ENCODE results near the gene USP7. TPM values are rescaled to one million over a fixed set of nuclear protein-coding genes. Genes with fewer than 3 reads are reported as not detected.

Gene USP7
- total RNA-seq, 1 experiment from 2014 or later = 148 TPM

DNA sequence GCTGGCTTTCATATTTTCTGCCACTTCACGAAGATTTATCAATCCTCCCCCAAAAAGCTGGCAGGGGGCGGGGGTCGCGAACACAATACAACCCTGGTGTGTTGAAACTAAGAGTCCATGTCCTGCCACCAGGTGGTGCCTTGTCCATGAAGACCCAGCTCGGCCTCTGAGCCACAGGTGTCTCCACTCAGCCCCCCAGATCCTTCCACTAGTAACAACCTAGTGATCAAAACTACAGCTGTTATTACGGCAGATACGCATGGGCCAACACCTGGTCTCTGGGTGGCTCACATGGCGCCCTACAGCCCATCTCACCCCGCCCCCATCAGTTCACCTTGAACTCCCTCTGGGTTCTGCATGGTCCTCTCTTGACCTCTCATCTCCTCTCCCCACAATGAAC, 27.7 kb downstream of the USP7 start:
- no peaks in the 10 kb centered on the region for H3K27me3 Mint-ChIP-seq (ENCODE audit: insufficient read depth, unreplicated experiment)
- H3K9me3 Mint-ChIP-seq (ENCODE audit: unreplicated experiment) = no peaks in the 10 kb centered on the region
- no peak overlapping the region for H3K4me3 ChIP-seq (ENCODE audit: low read depth, low read length)
- ChIA-PET CTCF (interaction anchor here (0.6 to 3.6 kb wide), 21 partner anchors 10 to 320 kb away, joined by 3 to 76 read pairs (median 4); partner anchors contain the start of gene CARHSP1), POLR2A (interaction anchor here (1.0 kb wide), 1 partner anchor 155 kb away, joined by 6 read pairs; the partner anchor contains the start of gene HAPSTR1)
- TF ChIP-seq, protein P1, sequence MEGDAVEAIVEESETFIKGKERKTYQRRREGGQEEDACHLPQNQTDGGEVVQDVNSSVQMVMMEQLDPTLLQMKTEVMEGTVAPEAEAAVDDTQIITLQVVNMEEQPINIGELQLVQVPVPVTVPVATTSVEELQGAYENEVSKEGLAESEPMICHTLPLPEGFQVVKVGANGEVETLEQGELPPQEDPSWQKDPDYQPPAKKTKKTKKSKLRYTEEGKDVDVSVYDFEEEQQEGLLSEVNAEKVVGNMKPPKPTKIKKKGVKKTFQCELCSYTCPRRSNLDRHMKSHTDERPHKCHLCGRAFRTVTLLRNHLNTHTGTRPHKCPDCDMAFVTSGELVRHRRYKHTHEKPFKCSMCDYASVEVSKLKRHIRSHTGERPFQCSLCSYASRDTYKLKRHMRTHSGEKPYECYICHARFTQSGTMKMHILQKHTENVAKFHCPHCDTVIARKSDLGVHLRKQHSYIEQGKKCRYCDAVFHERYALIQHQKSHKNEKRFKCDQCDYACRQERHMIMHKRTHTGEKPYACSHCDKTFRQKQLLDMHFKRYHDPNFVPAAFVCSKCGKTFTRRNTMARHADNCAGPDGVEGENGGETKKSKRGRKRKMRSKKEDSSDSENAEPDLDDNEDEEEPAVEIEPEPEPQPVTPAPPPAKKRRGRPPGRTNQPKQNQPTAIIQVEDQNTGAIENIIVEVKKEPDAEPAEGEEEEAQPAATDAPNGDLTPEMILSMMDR (IDR thresholded peaks at IDR 0.05; ENCODE audit: insufficient read depth in 1 of 2, low read depth in 1 of 2, low read length in 1 of 2, severe bottlenecking in 1 of 2, unreplicated experiment in 1 of 2) = no peak
- no peak overlapping the region for H3K27ac Mint-ChIP-seq (ENCODE audit: unreplicated experiment)
- H3K4me3 Mint-ChIP-seq (ENCODE audit: unreplicated experiment) = no peak overlapping the region
- intact Hi-C loops (cut with micrococcal nuclease; ENCODE audit: unreplicated experiment) = loop anchor here (1.0 to 10.0 kb wide), 2 partner anchors 31 to 69 kb away; no protein-coding TSS in a partner anchor
- no peaks in the 10 kb centered on the region for H3K9me3 ChIP-seq
- no peaks in the 10 kb centered on the region for H3K36me3 ChIP-seq (ENCODE audit: control insufficient read depth, insufficient read depth, low read length)
- peaks cover 9% of the 10 kb centered on the region for H3K36me3 Mint-ChIP-seq (ENCODE audit: insufficient read depth, unreplicated experiment)
- DNase-seq = peak in 1 of 2 experiments; percentile 29
- no TSS peak for BruUV-seq (replicated peaks)
- H3K4me1 ChIP-seq = 0 out of 2 replicates have a peak, but pooled peaks cover 5% of the 10 kb centered on the region
- H3K27me3 ChIP-seq (replicated peaks; ENCODE audit: control insufficient read depth, insufficient read depth, low read length) = no peaks in the 10 kb centered on the region
- H3K4me1 Mint-ChIP-seq (ENCODE audit: low read depth, unreplicated experiment) = peaks cover 29% of the 10 kb centered on the region

DNA sequence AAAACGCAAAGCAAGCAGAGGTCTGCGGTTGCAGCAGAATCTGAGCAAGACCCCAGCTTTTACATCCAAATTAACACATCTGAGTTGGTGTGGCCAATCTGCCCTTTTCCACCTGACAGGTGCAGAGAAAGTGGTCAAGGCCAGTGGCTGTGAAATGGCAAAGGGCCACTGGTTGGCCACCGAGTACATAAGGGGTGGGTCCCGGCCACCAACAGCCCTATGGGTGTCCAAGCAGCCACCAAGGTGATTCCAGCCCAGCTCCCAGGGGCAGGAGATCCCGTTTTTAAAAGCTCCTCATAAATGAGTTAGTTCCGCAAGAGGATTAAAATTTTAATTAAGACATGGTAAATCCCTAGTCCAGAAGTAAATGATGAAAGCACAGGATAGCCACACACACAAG, 29.1 kb downstream of the USP7 start:
- Mint-ChIP-seq H3K4me3 (ENCODE audit: unreplicated experiment) (no peak overlapping the region), H3K4me1 (ENCODE audit: low read depth, unreplicated experiment) (peaks cover 29% of the 10 kb centered on the region), H3K36me3 (ENCODE audit: insufficient read depth, unreplicated experiment) (peaks cover 12% of the 10 kb centered on the region), H3K9me3 (ENCODE audit: unreplicated experiment) (no peaks in the 10 kb centered on the region), H3K27ac (ENCODE audit: unreplicated experiment) (no peak overlapping the region), H3K27me3 (ENCODE audit: insufficient read depth, unreplicated experiment) (no peaks in the 10 kb centered on the region)
- no peaks in the 10 kb centered on the region for H3K27me3 ChIP-seq (replicated peaks; ENCODE audit: control insufficient read depth, insufficient read depth, low read length)
- ChIA-PET CTCF (interaction anchor here (0.6 to 1.2 kb wide), 3 partner anchors 15 to 98 kb away, joined by 3 read pairs; no protein-coding TSS in a partner anchor), POLR2A (no interaction called here)
- intact Hi-C loops (cut with micrococcal nuclease; ENCODE audit: unreplicated experiment) = loop anchor here (10.0 kb wide), 1 partner anchor 70 kb away; no protein-coding TSS in a partner anchor
- TF ChIP-seq, protein P1 (IDR thresholded peaks at IDR 0.05; ENCODE audit: insufficient read depth in 1 of 2, low read depth in 1 of 2, low read length in 1 of 2, severe bottlenecking in 1 of 2, unreplicated experiment in 1 of 2) = no peak
- H3K4me1 ChIP-seq = 0 out of 2 replicates have a peak, but pooled peaks cover 5% of the 10 kb centered on the region
- no peak for DNase-seq
- H3K9me3 ChIP-seq = no peaks in the 10 kb centered on the region
- peaks cover 3% of the 10 kb centered on the region; the same call in 1 of the 2 replicates for H3K36me3 ChIP-seq (ENCODE audit: control insufficient read depth, insufficient read depth, low read length)
- H3K4me3 ChIP-seq (ENCODE audit: low read depth, low read length) = no peak overlapping the region
- BruUV-seq (replicated peaks) = no TSS peak

DNA sequence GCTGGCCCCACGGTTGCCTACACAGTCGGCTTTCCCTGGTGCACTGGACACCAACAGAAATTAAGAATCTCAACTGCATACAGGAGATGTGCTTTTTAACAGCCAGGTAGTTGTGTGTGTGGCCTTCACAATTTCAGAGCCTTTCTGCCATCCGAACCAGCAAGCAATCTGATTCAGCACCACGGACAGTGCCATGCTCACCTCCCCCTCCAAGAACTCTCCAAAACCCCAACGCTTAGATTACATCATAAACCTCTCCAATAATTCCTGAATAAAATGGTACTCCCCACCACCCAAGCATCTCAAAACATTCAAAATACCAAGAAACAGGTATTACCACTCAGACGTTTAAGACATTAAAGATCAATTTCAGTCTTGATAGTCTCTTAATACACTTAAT, 31.8 kb downstream of the USP7 start:
- H3K27me3 ChIP-seq (replicated peaks; ENCODE audit: control insufficient read depth, insufficient read depth, low read length) = no peaks in the 10 kb centered on the region
- Mint-ChIP-seq H3K4me1 (ENCODE audit: low read depth, unreplicated experiment) (peaks cover 18% of the 10 kb centered on the region), H3K9me3 (ENCODE audit: unreplicated experiment) (no peaks in the 10 kb centered on the region), H3K4me3 (ENCODE audit: unreplicated experiment) (no peak overlapping the region), H3K27ac (ENCODE audit: unreplicated experiment) (no peak overlapping the region), H3K36me3 (ENCODE audit: insufficient read depth, unreplicated experiment) (peaks cover 39% of the 10 kb centered on the region), H3K27me3 (ENCODE audit: insufficient read depth, unreplicated experiment) (no peaks in the 10 kb centered on the region)
- BruUV-seq (replicated peaks) = no TSS peak
- peak in 1 of 2 experiments; percentile 64 for DNase-seq
- H3K4me3 ChIP-seq (ENCODE audit: low read depth, low read length) = no peak overlapping the region
- intact Hi-C loops (cut with micrococcal nuclease; ENCODE audit: unreplicated experiment) = loop anchor here (10.0 kb wide), 1 partner anchor 73 kb away; no protein-coding TSS in a partner anchor
- TF ChIP-seq, protein P1 (IDR thresholded peaks at IDR 0.05; ENCODE audit: insufficient read depth in 1 of 2, low read depth in 1 of 2, low read length in 1 of 2, severe bottlenecking in 1 of 2, unreplicated experiment in 1 of 2) = no peak
- peaks cover 3% of the 10 kb centered on the region; the same call in 1 of the 2 replicates for H3K36me3 ChIP-seq (ENCODE audit: control insufficient read depth, insufficient read depth, low read length)
- ChIA-PET CTCF (interaction anchor here (0.5 to 1.5 kb wide), 2 partner anchors 16 to 77 kb away, joined by 3 to 7 read pairs; no protein-coding TSS in a partner anchor), POLR2A (no interaction called here)
- 0 out of 2 replicates have a peak, but pooled peaks cover 5% of the 10 kb centered on the region for H3K4me1 ChIP-seq
- no peaks in the 10 kb centered on the region for H3K9me3 ChIP-seq
